Stimulated activated CD8-positive, alpha-beta memory T cell treated with anti-CD3 and anti-CD28 coated beads, Interleukin-4, amount 100 ng/mL, for 1 hour (primary cell): Measurements from ENCODE around the gene HNRNPC.
"Not testable (repeated sequence)": the region's sequence is repeated elsewhere in the genome, so short reads cannot be mapped to it uniquely, and the experiment has no call there.

Source experiments
- DNase-seq, 2 donors: peaks; one replicate each; pipeline ENCODE4 v3.0.0-alpha.2; 2020; ENCODE audit warnings: low read depth in 2 of 2, low spot score in 1 of 2

Gene HNRNPC

GRCh38 chr14:21272661-21273060, 3.4 kb upstream of the HNRNPC start:
- not testable (repeated sequence) for DNase-seq

GRCh38 chr14:21268617-21269251, 508 bp downstream of the HNRNPC start:
- no peak for DNase-seq

- no peak for DNase-seq
Measured at GRCh38 chr14:21267886-21268616, 1.2 kb downstream of the HNRNPC start.

- no peak for DNase-seq
Measured at GRCh38 chr14:21267431-21267845, 1.8 kb downstream of the HNRNPC start.

- DNase-seq, result no peak
Measured at GRCh38 chr14:21264025-21264801, 5.0 kb downstream of the HNRNPC start.

GRCh38 chr14:21263284-21264024, 5.8 kb downstream of the HNRNPC start:
- no peak for DNase-seq

- DNase-seq, result no peak
Measured at GRCh38 chr14:21262410-21262809, 6.8 kb downstream of the HNRNPC start.

GRCh38 chr14:21261824-21262223, 7.4 kb downstream of the HNRNPC start:
- DNase-seq, result no peak

- no peak for DNase-seq
Measured at GRCh38 chr14:21258889-21259787, 10.1 kb downstream of the HNRNPC start.

- no peak for DNase-seq
Measured at GRCh38 chr14:21258005-21258888, 11.0 kb downstream of the HNRNPC start.

GRCh38 chr14:21257394-21257909, 11.8 kb downstream of the HNRNPC start:
- DNase-seq, result no peak

GRCh38 chr14:21256539-21257393, 12.5 kb downstream of the HNRNPC start:
- DNase-seq, result no peak

- not testable (repeated sequence) for DNase-seq
Measured at GRCh38 chr14:21256102-21256447, 13.2 kb downstream of the HNRNPC start.

- no peak for DNase-seq
Measured at GRCh38 chr14:21255385-21256101, 13.7 kb downstream of the HNRNPC start.

- DNase-seq, result no peak
Measured at GRCh38 chr14:21252149-21252548, 17.1 kb downstream of the HNRNPC start.

- DNase-seq, result no peak
Measured at GRCh38 chr14:21251215-21251614, 18.0 kb downstream of the HNRNPC start.

GRCh38 chr14:21248739-21249411, 20.4 kb downstream of the HNRNPC start:
- no peak for DNase-seq
